ENCODE results near the gene LEFTY2.

Gene LEFTY2

DNA sequence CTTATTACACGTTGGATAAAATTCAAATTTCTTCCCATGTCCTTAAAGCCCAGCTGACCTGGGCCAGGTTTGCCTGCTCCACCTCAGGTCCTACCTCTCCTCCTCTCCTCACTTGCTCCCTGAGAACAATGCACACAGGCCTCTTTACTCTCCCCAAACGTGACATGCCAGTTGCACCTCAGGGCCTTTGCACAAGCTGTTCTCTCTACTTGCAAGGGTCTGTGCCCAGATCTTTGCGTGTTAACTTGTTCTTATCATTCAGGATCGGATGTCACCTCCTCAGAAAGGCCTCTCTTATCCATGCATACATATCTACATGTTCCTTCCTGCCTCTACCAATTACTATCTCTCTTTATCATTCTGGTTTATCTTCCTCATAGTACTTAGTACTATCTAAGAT is 37.4 kb downstream of the LEFTY2 start:
- no peak overlapping the region for H3K4me3 ChIP-seq (ENCODE audit: low read depth, low read length)
- no peak for DNase-seq (ENCODE audit: low read depth, low spot score)
- in situ Hi-C loops (cut with HindIII; ENCODE audit: low sequenced_read_pairs), result no loop called here
- TF ChIP-seq, protein P1, sequence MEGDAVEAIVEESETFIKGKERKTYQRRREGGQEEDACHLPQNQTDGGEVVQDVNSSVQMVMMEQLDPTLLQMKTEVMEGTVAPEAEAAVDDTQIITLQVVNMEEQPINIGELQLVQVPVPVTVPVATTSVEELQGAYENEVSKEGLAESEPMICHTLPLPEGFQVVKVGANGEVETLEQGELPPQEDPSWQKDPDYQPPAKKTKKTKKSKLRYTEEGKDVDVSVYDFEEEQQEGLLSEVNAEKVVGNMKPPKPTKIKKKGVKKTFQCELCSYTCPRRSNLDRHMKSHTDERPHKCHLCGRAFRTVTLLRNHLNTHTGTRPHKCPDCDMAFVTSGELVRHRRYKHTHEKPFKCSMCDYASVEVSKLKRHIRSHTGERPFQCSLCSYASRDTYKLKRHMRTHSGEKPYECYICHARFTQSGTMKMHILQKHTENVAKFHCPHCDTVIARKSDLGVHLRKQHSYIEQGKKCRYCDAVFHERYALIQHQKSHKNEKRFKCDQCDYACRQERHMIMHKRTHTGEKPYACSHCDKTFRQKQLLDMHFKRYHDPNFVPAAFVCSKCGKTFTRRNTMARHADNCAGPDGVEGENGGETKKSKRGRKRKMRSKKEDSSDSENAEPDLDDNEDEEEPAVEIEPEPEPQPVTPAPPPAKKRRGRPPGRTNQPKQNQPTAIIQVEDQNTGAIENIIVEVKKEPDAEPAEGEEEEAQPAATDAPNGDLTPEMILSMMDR (IDR thresholded peaks at IDR 0.05; ENCODE audit: low read depth, low read length), result no peak

DNA sequence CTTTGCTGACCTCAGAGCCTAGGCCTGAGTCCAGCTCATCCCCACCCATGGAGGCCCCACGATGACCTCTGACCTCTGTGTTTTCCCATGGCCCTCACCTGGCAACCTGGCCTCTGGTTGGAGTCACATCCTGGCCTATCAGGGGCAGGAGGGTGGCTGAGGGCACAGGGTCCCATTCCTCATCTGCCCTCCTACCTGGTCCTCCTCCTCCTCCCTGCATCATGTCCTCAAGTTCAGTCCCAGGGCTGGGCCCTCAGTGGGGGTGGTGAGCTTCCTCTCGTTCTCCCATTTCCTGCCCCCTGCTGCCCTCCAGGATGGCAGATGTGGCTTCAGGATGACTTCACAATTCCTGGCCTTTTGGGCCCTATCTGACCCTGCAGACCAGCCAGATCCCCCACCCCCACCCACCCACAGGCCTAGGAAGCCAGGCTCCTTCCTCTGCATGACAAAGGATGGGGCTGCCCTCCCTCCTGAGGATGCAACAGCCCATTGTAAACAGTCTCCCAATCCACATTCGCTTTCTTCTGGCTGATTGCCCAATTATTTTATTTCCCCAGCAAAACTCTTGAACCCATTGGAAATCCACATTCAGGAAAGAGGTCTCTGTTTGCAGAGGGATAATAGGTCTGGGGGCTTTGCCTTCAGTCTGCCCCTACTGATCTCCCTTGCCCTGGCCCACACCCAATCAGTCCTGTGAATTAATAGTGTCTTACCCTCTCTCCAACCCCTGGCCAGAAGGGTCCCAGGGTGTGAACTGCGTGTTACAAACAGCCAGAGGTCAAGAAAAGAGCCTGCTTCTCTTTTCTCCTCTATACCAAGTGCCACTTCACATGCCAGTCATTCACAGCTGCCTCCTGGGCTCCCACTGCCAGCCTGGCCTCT is 41.7 kb downstream of the LEFTY2 start:
- no peak overlapping the region for H3K4me3 ChIP-seq (ENCODE audit: low read depth, low read length)
- in situ Hi-C loops (cut with HindIII; ENCODE audit: low sequenced_read_pairs), result no loop called here
- TF ChIP-seq, protein P1 (IDR thresholded peaks at IDR 0.05; ENCODE audit: low read depth, low read length), result no peak
- no peak for DNase-seq (ENCODE audit: low read depth, low spot score)

DNA sequence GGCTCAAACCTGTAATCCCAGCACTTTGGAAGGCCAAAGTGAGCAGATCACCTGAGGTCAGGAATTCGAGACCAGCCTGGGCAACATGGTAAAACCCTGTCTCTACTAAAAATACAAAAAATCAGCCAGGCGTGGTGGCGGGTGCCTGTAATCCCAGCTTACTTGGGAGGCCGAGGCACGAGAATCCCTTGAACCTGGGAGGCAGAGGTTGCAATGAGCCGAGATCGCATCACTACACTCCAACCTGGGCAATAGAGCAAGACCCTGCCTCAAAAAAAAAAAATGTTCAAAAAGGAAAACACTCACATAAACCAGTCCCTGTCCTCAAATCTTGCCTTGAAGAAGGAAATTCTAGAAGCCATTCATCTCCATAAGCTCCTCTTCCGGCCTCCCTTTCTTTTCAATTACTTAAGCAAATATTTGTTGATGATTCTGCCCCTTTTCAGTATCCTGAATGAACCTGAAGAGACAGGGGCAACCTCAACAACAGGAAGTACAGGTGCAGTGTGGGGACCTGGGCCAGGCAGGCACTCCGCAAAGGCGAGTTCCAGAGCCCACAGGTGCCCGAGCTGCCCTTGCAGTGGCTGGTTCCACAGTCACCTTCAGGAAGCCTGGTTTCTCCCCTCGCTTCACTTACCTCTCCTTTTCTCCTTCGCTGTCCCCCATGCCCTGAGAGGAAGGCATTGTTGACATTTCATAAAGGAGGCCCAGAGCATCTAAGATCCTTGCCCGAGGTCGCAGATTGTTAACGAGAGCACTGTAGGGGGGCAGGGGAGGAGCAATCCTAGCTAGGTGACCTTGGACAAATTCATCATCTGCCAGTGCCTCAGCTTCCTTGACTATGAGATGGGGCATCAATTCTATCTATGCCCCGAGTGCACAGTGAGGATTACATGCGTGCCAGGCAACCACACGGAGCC is 43.2 kb downstream of the LEFTY2 start:
- in situ Hi-C loops (cut with HindIII; ENCODE audit: low sequenced_read_pairs), result no loop called here
- H3K4me3 ChIP-seq (ENCODE audit: low read depth, low read length), result no peak overlapping the region
- no peak for DNase-seq (ENCODE audit: low read depth, low spot score)
- TF ChIP-seq, protein P1 (IDR thresholded peaks at IDR 0.05; ENCODE audit: low read depth, low read length), result no peak

DNA sequence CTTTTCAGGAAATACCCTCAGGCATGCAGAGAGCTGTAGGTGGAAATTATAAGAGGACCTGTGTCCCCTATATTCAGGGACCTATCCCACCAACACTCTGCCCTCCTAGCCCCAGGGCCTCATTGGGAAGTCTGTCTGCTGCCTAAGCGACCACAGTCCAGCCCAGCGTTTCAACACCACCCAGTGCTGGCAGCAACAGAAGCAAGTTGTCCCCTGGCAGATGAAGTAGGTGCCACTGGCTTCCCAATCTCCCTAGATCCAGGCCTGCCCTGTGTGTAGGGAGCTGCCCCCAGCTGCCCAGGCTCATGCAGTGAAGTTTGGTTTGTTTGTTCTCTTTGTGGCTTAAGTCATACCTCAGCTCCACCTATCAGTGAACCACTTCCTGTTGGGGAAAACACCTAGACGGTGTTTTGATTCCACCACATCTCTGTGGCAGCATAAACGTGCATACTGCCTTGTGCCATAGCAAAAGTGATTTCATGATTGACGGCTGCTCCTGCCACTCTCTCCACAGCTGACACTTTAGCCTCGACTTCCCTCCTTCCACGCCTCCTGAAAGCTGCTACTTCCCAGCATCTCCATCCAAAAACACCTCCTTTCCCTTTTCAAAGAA is 44.0 kb downstream of the LEFTY2 start:
- DNase-seq (ENCODE audit: low read depth, low spot score), result no peak
- no peak overlapping the region for H3K4me3 ChIP-seq (ENCODE audit: low read depth, low read length)
- in situ Hi-C loops (cut with HindIII; ENCODE audit: low sequenced_read_pairs), result no loop called here
- TF ChIP-seq, protein P1 (IDR thresholded peaks at IDR 0.05; ENCODE audit: low read depth, low read length), result no peak

DNA sequence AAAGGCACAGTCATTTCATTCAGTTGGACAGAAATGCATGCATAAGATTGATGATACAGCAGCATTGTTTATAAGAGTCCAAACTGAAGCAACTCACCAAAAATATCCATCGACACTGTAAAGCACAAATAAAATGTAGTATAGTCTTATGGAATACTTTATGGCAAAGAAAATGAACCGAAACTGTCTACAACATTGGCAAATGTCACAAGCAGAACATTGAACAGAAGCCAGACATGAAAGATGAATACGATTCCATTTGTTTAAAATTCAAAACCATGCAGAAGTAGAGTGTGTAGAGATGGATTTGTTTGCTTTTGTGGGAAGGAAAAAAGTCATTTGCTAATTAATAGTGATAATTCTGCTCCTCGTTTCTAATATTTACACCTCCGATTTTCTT is 44.5 kb downstream of the LEFTY2 start:
- in situ Hi-C loops (cut with HindIII; ENCODE audit: low sequenced_read_pairs), result no loop called here
- H3K4me3 ChIP-seq (ENCODE audit: low read depth, low read length), result no peak overlapping the region
- TF ChIP-seq, protein P1 (IDR thresholded peaks at IDR 0.05; ENCODE audit: low read depth, low read length), result no peak
- DNase-seq (ENCODE audit: low read depth, low spot score), result no peak

DNA sequence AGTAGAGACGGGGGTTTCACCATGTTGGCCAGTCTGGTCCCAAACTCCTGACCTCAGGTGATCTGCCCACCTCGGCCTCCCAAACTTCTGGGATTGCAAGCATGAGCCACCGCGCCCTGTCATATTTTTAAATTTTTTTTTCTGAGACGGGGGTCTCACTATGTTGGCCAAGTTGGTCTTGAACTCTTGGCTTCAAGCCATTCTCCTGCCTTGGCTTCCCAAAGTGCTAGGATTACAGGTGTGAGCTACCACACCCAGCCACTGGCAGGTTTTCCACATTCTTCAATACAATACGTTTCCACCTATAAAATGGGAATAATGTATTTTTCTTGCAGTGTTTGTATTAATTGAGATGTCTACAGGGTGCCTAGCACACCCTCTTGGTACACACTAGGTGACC is 48.7 kb downstream of the LEFTY2 start:
- TF ChIP-seq, protein P1 (IDR thresholded peaks at IDR 0.05; ENCODE audit: low read depth, low read length), result no peak
- no peak overlapping the region for H3K4me3 ChIP-seq (ENCODE audit: low read depth, low read length)
- in situ Hi-C loops (cut with HindIII; ENCODE audit: low sequenced_read_pairs), result no loop called here
- no peak for DNase-seq (ENCODE audit: low read depth, low spot score)

Measured in astrocyte of the spinal cord (primary cell).